NCI-H510A (cell line): ENCODE data around the gene LCE1D.

Source experiments
- DNase-seq: peaks from one replicate; lab custom pipeline; 2025; lab: John Stamatoyannopoulos, UW

The LCE1D gene

DNA sequence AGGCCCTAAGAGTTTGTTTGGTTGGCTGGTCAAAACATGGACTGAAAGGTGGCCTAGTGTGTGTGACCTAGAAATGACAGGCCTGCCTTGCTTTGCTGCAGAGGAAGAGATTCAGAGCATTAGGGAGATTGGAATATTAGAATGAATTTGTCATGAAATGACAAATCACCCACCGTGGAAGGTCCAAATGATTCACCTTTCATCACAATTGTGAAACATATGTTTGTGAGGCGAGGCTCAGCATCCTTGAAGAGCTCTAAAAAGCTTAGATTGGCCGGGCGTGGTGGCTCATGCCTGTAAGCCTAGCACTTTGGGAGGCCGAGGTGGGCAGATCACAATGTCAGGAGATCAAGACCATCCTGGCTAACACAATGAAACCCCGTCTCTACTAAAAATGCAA, 20.8 kb downstream of the LCE1D start:
- DNase-seq = no peak

DNA sequence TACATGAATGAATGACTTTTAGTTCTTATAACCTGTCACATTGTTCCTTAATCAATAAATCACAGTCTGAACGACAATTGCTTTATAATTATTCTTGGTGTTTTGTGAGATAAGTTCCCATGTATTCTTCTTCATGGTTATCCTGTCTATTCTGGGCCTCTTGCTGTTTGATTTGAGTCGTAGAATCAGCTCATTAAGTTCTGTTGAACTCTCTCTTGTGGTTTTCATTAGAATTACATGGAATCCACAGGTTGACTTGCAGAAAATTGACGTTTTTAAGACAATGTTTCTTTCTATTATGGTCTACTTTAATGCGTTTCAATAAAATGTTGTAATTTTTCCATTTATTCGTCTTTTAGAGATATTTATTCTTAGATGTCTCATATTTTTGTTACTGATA, 26.8 kb downstream of the LCE1D start:
- no peak for DNase-seq

DNA sequence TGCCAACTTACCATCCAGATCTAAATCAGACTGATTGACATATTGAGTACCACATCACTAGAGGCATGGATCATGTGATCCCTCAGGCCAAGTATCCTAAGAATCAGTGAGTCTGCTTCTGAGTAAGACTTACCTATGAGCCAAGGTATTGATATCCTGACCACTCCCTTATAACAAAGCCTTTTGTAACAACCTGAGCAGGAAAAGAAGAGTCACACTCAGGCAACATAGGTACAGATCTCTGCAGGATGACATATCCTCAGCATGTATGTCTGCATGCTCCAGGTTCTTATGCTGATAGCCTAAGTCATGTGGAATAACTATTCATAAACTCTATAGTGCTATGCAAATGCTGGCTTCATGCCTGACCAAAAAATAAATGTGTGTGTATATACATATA, 28.4 kb downstream of the LCE1D start:
- no peak for DNase-seq

DNA sequence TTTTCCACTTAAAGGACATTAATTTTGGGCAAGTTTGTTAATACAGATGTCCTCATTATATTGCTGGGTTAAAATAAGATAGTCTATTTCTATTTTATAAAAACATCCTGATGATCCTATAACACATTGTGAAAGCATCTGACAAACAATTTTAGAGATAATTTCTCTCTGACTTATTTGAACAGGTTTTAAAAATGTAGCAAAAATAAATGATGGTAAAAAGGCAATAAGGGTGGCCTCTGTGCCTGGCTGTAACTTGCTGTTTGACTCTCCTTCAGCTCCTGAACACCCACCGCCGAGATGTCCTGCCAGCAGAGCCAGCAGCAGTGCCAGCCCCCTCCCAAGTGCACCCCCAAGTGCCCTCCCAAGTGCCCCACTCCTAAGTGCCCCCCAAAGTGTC, 30.7 kb downstream of the LCE1D start, which contains the start of gene LCE1A:
TSS of gene LCE1A (plus strand) at position 301 of the 400 bp plus-strand sequence. CDS start at position 301, 0 bp downstream.
- DNase-seq = no peak

DNA sequence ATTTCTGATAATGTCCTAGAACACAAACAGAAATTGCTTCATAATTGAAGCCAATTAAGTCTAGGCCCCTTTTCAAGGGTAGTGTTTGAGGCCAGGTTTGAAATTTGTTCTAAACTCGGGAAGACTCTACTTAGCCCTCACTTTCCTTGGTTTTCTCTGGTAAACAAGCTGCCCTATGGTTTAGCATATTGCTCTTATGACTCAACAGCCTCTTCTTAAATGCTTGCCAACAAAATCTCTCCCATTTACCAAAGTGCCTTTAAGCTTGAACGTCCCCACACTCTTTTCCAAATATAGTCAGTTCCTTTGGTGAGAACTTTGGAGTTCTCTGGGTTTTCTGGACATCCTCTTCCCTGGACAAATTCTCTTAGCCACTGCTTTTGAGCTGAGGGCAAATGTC, 40.3 kb downstream of the LCE1D start:
- DNase-seq = no peak

DNA sequence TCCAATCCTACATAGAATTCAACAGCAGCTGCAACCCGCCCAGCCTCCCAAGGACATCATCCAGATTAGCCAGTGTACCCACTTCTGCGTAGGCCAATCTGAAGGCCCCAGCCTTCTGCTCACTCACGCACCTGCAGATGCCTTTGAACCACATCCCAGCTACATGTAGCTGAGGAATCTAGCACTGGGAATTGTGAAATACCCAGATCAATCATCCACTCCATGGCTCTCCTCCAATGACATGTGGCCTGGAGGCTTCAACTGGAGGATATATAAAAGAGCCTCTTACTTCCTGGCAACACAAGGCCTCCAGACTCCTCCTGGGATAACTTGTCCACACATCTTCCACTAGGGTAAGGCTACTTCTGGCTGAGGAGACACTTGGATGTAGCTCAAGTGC, 46.0 kb downstream of the LCE1D start, which contains the start of gene LCE6A:
TSS of gene LCE6A (plus strand) at position 301 of the 400 bp plus-strand sequence. CDS start 665 bp downstream, outside the sequence.
- DNase-seq = no peak
